Right ventricle myocardium inferior (tissue), 1 donor: ENCODE results near the gene TMED1. TPM values are rescaled to one million over a fixed set of nuclear protein-coding genes. Genes with fewer than 3 reads are reported as not detected.
A peak's percentile ranks its signal among the peaks of the same experiment; 100 is the strongest.

Experiments used
- ATAC-seq: fragments of 200-7000 bp; cut with Tn5 transposase; one replicate; pipeline ENCODE4 v1.9.1; 2020; ENCODE audit warnings: mild to moderate bottlenecking, moderate library complexity
- DNase-seq: peaks from one replicate; pipeline ENCODE4 v3.0.0; 2021; ENCODE audit errors: missing footprints
- intact Hi-C: fragments of 100-400 bp; cut with DNase I; formaldehyde crosslinking; loops from one replicate; pipeline ENCODE4 v1.11.0; 2022
- total RNA-seq: library from RNA; stranded (reverse); fragmentation: NEBNext Ultra II Directional; extraction: Animal tissue kit (Norgen Biotek cat#: 25700); gene quantifications from one replicate; pipeline ENCODE4 v1.2.1, GENCODE V29; 2021
- donor health status: DM: no; HTN: yes; CAD: no; lungs with severe emphysema.

The TMED1 gene
- total RNA-seq, 1 donor from 2014 or later, result 30.3 TPM

- ATAC-seq (no peak), DNase-seq (peak; percentile 56)
- intact Hi-C loops, result no loop called here
Observed at GRCh38 chr19:10818301-10819123, 17.5 kb downstream of the TMED1 start.

GRCh38 chr19:10817291-10818038 lies 18.5 kb downstream of the TMED1 start:
- DNase-seq, result peak; percentile 76
- intact Hi-C loops, result no loop called here
- ATAC-seq, result no peak

DNA sequence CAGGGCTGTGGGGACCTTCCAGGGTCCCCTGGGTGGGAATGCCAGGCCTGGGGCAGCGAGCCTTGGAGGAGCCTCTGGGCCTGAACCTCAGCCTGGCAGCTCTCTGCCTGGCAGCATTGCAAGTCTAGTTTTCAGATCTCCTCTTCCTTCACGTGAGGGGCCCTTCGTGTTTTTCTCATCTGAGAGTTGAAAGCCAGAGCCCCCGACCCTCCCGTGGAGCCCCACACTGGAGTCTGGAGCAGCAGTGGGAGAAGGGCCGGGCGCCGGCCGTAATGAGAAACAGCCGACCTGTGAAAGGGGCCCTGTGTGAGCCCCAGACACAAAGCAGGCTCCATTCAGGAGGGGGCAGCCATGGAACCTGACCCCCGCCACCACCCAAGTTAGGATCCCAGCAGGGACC lies 19.3 kb downstream of the TMED1 start:
- no peak for ATAC-seq
- DNase-seq, result peak; percentile 59
- intact Hi-C loops, result no loop called here

DNA sequence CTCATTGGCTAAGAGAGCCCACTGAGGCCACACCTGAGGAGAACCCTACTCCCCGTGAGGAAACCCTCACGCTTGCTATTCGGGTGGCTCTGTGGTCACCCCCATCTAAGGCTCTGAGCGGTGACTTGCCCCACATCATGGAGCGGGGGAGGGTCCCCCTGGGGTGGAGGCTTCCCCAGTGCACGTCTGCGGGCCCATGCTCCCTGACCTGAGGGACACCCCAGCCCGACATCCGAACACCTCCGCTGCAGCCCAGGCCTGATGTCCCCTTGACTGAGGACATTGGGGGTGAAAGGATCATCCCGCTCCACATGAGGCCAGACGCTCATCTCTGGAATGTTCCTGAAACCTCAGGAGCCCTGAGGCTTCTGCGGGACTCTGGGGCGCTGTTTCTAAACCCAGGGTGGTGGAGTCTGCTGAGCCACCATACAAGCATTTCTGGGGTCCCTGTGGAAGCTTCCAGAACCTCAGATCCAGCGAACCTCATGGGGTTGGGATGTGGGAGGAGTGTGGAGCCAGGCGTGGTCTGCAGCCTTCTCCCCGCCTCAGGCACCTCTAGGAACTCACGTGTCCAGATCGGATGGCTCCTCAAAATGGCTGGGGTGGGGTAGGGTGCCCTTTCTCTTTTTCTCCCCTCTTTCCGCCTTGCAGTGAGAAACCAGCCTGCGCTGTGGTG lies 19.9 kb downstream of the TMED1 start:
- ATAC-seq, result no peak
- DNase-seq, result peak; percentile 26
- intact Hi-C loops, result no loop called here

DNA sequence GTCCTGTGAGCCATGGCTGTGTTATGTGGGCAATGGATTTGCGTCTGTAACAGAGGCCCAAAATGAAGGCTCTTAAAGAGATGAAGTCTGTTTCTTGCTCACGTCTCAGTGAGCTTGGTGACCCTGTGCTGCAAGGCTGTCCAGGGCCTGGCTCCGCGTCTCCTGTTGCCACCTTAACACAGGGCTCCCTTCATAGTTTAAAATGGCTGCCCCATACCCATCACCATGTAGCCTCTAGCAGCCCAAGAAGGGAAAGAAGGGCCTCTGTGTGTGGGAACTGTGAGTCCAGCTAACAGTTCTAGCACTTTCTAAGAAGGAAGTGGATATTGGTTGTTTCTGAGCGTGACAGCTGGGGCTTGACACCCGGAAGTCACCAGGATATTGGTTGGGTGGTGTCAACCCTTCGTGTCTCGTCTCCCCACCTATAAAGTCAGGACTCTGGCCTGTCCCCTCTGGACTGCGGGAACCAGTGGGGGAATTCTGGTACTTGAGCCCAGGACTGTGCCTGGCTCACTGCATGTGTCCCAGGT lies 20.9 kb downstream of the TMED1 start:
- peak; percentile 7 for DNase-seq

DNA sequence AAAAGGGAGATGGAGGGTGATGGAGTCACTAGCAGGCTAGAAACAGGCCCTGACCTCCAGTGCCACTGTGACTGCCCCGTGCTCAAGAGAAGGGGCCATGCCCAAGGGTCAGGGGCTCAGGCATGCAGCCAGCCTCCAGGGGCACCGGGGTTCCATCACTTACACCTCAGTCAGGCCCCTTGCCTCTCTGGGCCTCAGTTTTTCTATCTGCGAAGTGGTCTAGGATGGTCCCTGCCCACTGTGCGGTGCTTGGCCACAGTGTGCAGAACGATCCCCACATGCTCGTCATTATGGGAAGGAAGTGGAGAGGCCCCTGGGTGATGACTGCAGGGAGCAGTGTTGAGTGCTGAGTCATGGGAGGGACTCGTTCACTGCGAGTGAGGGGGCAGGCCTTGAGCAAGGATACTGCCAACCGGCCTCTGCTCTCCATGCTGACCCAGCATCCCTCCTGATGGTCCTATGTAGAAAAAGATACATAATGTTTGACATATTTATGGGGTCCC lies 23.1 kb downstream of the TMED1 start:
- intact Hi-C loops, result no loop called here

More for the DNA sequence above, 20.9 kb downstream of the TMED1 start:
- intact Hi-C loops, result no loop called here
- no peak for ATAC-seq

DNA sequence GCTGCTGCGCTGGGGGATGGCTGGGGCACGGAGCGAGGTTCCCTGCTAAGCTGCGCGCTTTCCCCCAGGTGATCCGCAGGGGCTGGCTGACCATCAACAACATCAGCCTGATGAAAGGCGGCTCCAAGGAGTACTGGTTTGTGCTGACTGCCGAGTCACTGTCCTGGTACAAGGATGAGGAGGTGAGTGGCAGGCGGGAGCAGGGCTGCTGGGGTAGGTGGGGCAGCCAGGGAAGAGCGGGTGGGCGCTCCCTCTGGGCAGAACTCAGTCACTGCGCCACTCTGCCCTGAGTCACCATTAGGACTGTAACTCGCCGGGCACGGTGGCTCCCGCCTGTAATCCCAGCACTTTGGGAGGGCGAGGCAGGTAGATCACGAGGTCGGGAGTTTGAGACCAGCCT lies 23.8 kb downstream of the TMED1 start:
- intact Hi-C loops, result no loop called here
- DNase-seq, result peak; percentile 32
- no peak for ATAC-seq

More for the DNA sequence above, 23.1 kb downstream of the TMED1 start:
- peak; percentile 70 for DNase-seq
- ATAC-seq, result peak; percentile 48

- intact Hi-C loops, result no loop called here
- DNase-seq (peak; percentile 37), ATAC-seq (no peak)
Observed at GRCh38 chr19:10811391-10812111, 24.5 kb downstream of the TMED1 start.

GRCh38 chr19:10809651-10810285 lies 26.2 kb downstream of the TMED1 start:
- no peak for ATAC-seq
- intact Hi-C loops, result no loop called here
- peak; percentile 69 for DNase-seq

- intact Hi-C loops, result no loop called here
- ATAC-seq (no peak), DNase-seq (peak; percentile 23)
Observed at GRCh38 chr19:10808937-10809649, 26.9 kb downstream of the TMED1 start.

GRCh38 chr19:10805758-10806247 lies 30.2 kb downstream of the TMED1 start:
- ATAC-seq (no peak), DNase-seq (peak; percentile 43)
- intact Hi-C loops, result no loop called here

- ATAC-seq (no peak), DNase-seq (peak; percentile 70)
- intact Hi-C loops, result no loop called here
Observed at GRCh38 chr19:10805065-10805757, 30.8 kb downstream of the TMED1 start.

- ATAC-seq, result no peak
- intact Hi-C loops, result no loop called here
- DNase-seq, result no peak
Observed at GRCh38 chr19:10803252-10803651, 32.8 kb downstream of the TMED1 start.

DNA sequence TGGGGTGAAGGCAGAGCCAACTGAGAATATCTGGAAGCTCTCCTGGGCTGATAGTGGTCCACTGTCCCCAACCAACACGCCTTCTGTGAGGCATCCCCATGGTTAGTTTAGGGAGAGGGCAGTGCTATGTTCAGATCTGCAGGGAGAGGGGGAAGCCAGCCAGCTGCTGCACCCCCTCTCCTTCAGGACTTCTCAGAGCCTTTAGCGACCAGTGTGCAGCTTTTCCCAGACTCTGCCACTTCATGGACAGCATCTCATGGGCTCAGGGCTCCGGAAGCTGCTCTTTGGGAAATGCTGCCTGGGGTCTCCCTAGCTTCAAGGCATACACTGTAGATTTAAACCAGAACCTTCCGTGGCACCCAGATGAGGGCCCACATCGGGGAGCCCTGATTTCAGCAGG lies 33.5 kb downstream of the TMED1 start:
- intact Hi-C loops, result no loop called here
- DNase-seq (no peak), ATAC-seq (no peak)

DNA sequence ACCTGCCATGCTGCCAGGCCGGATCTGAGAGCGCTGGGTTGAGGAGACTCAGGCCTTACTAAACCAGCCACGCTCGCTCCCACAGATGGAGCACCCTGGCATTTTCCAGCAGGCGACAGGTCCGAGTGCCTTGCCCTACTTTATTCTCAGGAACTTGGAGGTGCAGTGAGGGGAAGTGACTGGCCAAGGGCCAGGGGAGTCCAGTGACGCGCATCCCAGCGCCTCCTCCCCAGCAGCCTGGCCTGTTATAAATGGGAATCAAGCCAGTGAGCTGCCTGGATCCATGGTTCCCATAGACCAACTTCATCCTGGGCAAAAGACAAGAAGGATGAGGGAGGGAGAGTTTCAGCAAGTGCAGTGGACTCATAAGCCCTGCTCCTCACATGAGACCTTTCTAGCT lies 35.5 kb downstream of the TMED1 start:
- DNase-seq (peak; percentile 51), ATAC-seq (peak; percentile 67)
- intact Hi-C loops, result no loop called here

DNA sequence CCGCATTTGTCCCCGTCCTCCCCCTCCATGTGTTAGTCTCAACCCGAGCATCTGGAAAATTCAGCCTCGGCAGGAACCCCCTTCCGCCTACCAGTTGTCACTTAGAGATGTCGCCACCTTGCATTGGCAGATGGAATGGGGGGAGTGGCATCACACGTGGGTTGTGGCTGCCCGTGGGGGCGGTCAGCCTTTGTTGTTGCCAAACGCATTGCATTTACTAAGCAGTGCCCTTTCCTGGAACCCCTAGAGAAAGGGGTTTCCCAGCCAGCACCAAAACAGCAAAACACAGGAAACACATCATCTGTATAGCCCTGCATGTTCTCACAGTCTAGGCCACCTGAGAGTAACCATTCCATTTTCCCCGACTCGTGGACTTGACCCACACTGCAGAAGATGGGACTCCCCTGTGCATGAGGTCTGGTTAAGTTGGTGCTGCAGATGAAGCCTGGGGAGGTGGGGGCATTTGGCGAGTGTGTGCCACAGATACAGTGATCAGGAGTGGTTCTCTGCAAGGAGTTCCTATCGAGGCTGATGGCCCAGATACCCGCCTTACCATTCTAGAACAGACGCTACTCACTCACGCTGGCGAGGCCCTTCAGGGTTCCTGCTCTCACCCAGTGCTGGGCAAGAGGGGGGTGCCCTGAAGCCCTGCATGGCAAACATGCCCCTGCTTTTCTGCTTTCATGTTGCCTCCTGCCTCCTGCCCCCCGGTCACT lies 38.3 kb downstream of the TMED1 start:
- ATAC-seq (no peak), DNase-seq (no peak)
- intact Hi-C loops, result no loop called here
